K562 (cell line): ENCODE data around the gene ATP2A3. TPM values are rescaled to one million over a fixed set of nuclear protein-coding genes. Genes with fewer than 3 reads are reported as not detected.

Experiments used
- CREB1 ChIP-seq, 2 experiments: sonication (generic) in 1 of 2; formaldehyde crosslinking in 1 of 2; IDR thresholded peaks; 2 replicates each; pipeline versions ENCODE4 v1.6.1 to v1.8.0; 2012 to 2022; ENCODE audit warnings: inconsistent platforms in 1 of 2, mild to moderate bottlenecking in 1 of 2, missing genetic modification reagents in 1 of 2, moderate library complexity in 1 of 2
- KLF1 ChIP-seq: fragments of 450-650 bp; IDR thresholded peaks from 2 replicates; pipeline ENCODE4 v1.6.1; 2016; ENCODE audit warnings: missing genetic modification characterization, missing compliant biosample characterization
- LEF1 ChIP-seq: fragments of 450-650 bp; IDR thresholded peaks from 2 replicates; pipeline ENCODE4 v1.6.1; 2016; ENCODE audit warnings: mild to moderate bottlenecking
- MBD2 ChIP-seq: sonication (generic); IDR thresholded peaks from 2 replicates; pipeline ENCODE4 v1.6.1; 2016; ENCODE audit warnings: low read depth, borderline replicate concordance
- MED1 ChIP-seq: sonication (generic); formaldehyde crosslinking; IDR thresholded peaks from 2 replicates; pipeline ENCODE4 v1.8.1; 2023; ENCODE audit warnings: missing genetic modification reagents, borderline replicate concordance
- MEIS2 ChIP-seq: fragments of 450-650 bp; IDR thresholded peaks from 2 replicates; pipeline ENCODE4 v1.6.1; 2014; ENCODE audit warnings: mild to moderate bottlenecking; ENCODE audit not compliant: partially characterized antibody
- SRSF7 ChIP-seq: fragments of 200-400 bp; formaldehyde crosslinking; optimal IDR thresholded peaks from 2 replicates; pipeline ENCODE3; 2017; ENCODE audit warnings: mild to moderate bottlenecking, low read depth, low read length
- ZNF311 ChIP-seq: fragments of 250-450 bp; sonication (Bioruptor Pico); IDR thresholded peaks from 2 replicates; pipeline ENCODE4 v1.4.0; 2020; ENCODE audit warnings: mild to moderate bottlenecking, moderate library complexity
- polyA plus RNA-seq, 8 experiments: library from polyadenylated mRNA; depleted of rRNA in 4 of 8; stranded (reverse) in 5 of 8; unstranded in 3 of 8; fragments of >200 nt; fragmentation: Nextera tagmentation in 2 of 8; fragmentation: Illumina TruSeq in 1 of 8; extraction: Ambion mirVana in 2 of 8; extraction: Trizol in 1 of 8; gene quantifications; 2 replicates each; pipeline versions ENCODE4 v1.2.1 to v1.2.3, GENCODE V29; 2011 to 2014; ENCODE audit warnings: inconsistent platforms in 1 of 8, missing spikeins in 1 of 8
- total RNA-seq, 7 experiments: library from RNA; depleted of rRNA in 6 of 7; stranded (reverse); fragments of >200 nt in 6 of 7; fragmentation: Illumina TruSeq in 2 of 7; extraction: Trizol in 2 of 7; gene quantifications; 2 replicates each; pipeline versions ENCODE4 v1.2.1 to v1.2.3, GENCODE V29; 2011 to 2021; ENCODE audit warnings: low replicate concordance in 1 of 7
- TF ChIP-seq, protein P1 (sequence below): fragments of 250-450 bp; sonication (Bioruptor Pico); IDR thresholded peaks from 2 replicates; pipeline ENCODE4 v1.5.0; 2022; ENCODE audit warnings: mild to moderate bottlenecking
- TF ChIP-seq, protein P2 (sequence below): fragments of 200-600 bp; sonication (generic); IDR thresholded peaks from one replicate; pipeline ENCODE4 v1.6.1; 2012; ENCODE audit warnings: mild to moderate bottlenecking, low read depth, low read length, inconsistent platforms
- TF ChIP-seq, protein P3 (sequence below): fragments of 250-450 bp; sonication (Bioruptor Pico); IDR thresholded peaks from 2 replicates; pipeline ENCODE4 v1.8.0; 2022; ENCODE audit warnings: moderate library complexity, mild to moderate bottlenecking, inconsistent platforms
- TF ChIP-seq, protein P4 (sequence below): sonication (generic); formaldehyde crosslinking; IDR thresholded peaks from 2 replicates; pipeline ENCODE4 v1.8.0; 2022; ENCODE audit warnings: missing genetic modification reagents, mild to moderate bottlenecking, moderate library complexity, borderline replicate concordance

The ATP2A3 gene
- total and polyA plus RNA-seq, 9 of the 15 experiments (the other 6 are each of a cell fraction or from before 2014, with no cell fraction given): 0.65 to 103 (median 31.3) TPM

DNA sequence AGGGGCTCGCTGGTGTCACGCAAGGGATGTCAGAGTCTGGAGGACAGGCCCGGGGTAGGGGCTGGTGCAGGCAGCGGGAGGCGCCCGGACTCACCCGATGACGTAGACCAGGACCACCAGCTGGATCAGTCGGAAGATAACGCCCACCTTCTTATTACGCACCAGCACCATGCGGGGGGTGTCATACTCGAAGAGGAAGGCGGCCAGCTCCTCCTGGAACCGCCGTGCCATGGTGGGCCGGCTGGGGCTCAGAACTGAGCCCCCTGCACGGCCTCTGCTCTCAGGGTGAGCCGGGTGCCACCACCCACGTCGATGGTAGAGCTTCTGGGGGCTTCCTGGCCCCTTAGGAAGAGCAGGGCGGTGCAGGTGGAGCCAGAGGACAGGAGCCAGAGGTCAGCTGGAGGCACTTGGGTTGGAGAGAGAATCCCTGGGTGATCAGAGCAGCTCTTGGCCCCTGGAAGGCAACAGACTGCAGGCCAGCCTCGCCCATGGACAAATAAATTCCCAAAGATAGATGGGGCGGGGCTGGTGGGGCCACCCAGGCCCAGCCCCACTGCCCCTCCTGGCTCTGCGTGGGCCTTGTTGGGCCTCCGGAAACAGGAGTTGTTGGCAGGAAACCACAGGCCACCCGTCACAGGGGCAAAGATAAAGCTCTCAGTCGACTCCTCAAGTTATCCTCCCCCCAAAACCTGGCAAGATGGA is 48.1 kb downstream of the ATP2A3 start, which contains the start of gene P2RX1 (continued):
- TF ChIP-seq, protein P1, sequence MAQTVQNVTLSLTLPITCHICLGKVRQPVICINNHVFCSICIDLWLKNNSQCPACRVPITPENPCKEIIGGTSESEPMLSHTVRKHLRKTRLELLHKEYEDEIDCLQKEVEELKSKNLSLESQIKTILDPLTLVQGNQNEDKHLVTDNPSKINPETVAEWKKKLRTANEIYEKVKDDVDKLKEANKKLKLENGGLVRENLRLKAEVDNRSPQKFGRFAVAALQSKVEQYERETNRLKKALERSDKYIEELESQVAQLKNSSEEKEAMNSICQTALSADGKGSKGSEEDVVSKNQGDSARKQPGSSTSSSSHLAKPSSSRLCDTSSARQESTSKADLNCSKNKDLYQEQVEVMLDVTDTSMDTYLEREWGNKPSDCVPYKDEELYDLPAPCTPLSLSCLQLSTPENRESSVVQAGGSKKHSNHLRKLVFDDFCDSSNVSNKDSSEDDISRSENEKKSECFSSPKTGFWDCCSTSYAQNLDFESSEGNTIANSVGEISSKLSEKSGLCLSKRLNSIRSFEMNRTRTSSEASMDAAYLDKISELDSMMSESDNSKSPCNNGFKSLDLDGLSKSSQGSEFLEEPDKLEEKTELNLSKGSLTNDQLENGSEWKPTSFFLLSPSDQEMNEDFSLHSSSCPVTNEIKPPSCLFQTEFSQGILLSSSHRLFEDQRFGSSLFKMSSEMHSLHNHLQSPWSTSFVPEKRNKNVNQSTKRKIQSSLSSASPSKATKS (CRISPR knock-in tag): no peak
- TF ChIP-seq, protein P2, sequence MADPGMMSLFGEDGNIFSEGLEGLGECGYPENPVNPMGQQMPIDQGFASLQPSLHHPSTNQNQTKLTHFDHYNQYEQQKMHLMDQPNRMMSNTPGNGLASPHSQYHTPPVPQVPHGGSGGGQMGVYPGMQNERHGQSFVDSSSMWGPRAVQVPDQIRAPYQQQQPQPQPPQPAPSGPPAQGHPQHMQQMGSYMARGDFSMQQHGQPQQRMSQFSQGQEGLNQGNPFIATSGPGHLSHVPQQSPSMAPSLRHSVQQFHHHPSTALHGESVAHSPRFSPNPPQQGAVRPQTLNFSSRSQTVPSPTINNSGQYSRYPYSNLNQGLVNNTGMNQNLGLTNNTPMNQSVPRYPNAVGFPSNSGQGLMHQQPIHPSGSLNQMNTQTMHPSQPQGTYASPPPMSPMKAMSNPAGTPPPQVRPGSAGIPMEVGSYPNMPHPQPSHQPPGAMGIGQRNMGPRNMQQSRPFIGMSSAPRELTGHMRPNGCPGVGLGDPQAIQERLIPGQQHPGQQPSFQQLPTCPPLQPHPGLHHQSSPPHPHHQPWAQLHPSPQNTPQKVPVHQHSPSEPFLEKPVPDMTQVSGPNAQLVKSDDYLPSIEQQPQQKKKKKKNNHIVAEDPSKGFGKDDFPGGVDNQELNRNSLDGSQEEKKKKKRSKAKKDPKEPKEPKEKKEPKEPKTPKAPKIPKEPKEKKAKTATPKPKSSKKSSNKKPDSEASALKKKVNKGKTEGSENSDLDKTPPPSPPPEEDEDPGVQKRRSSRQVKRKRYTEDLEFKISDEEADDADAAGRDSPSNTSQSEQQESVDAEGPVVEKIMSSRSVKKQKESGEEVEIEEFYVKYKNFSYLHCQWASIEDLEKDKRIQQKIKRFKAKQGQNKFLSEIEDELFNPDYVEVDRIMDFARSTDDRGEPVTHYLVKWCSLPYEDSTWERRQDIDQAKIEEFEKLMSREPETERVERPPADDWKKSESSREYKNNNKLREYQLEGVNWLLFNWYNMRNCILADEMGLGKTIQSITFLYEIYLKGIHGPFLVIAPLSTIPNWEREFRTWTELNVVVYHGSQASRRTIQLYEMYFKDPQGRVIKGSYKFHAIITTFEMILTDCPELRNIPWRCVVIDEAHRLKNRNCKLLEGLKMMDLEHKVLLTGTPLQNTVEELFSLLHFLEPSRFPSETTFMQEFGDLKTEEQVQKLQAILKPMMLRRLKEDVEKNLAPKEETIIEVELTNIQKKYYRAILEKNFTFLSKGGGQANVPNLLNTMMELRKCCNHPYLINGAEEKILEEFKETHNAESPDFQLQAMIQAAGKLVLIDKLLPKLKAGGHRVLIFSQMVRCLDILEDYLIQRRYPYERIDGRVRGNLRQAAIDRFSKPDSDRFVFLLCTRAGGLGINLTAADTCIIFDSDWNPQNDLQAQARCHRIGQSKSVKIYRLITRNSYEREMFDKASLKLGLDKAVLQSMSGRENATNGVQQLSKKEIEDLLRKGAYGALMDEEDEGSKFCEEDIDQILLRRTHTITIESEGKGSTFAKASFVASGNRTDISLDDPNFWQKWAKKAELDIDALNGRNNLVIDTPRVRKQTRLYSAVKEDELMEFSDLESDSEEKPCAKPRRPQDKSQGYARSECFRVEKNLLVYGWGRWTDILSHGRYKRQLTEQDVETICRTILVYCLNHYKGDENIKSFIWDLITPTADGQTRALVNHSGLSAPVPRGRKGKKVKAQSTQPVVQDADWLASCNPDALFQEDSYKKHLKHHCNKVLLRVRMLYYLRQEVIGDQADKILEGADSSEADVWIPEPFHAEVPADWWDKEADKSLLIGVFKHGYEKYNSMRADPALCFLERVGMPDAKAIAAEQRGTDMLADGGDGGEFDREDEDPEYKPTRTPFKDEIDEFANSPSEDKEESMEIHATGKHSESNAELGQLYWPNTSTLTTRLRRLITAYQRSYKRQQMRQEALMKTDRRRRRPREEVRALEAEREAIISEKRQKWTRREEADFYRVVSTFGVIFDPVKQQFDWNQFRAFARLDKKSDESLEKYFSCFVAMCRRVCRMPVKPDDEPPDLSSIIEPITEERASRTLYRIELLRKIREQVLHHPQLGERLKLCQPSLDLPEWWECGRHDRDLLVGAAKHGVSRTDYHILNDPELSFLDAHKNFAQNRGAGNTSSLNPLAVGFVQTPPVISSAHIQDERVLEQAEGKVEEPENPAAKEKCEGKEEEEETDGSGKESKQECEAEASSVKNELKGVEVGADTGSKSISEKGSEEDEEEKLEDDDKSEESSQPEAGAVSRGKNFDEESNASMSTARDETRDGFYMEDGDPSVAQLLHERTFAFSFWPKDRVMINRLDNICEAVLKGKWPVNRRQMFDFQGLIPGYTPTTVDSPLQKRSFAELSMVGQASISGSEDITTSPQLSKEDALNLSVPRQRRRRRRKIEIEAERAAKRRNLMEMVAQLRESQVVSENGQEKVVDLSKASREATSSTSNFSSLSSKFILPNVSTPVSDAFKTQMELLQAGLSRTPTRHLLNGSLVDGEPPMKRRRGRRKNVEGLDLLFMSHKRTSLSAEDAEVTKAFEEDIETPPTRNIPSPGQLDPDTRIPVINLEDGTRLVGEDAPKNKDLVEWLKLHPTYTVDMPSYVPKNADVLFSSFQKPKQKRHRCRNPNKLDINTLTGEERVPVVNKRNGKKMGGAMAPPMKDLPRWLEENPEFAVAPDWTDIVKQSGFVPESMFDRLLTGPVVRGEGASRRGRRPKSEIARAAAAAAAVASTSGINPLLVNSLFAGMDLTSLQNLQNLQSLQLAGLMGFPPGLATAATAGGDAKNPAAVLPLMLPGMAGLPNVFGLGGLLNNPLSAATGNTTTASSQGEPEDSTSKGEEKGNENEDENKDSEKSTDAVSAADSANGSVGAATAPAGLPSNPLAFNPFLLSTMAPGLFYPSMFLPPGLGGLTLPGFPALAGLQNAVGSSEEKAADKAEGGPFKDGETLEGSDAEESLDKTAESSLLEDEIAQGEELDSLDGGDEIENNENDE: no peak
- TF ChIP-seq KLF1 (tag) (no peak), MED1 (CRISPR knock-in tag) (no peak), LEF1 (0 out of 2 replicates have a peak, but pooled peaks have one; percentile 35), MBD2 (0 out of 2 replicates have a peak, but pooled peaks have one; percentile 27), ZNF311 (CRISPR knock-in tag) (no peak), CREB1 (IDR thresholded peaks at IDR 0.05) (no peak), CREB1 (CRISPR knock-in tag; IDR thresholded peaks at IDR 0.05) (peak; percentile 41; the same call in 1 of the 2 replicates), MEIS2 (peak; percentile 31), SRSF7 (no peak)
- TF ChIP-seq, protein P3, sequence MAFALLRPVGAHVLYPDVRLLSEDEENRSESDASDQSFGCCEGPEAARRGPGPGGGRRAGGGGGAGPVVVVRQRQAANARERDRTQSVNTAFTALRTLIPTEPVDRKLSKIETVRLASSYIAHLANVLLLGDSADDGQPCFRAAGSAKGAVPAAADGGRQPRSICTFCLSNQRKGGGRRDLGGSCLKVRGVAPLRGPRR (CRISPR knock-in tag): no peak
- TF ChIP-seq, protein P4, sequence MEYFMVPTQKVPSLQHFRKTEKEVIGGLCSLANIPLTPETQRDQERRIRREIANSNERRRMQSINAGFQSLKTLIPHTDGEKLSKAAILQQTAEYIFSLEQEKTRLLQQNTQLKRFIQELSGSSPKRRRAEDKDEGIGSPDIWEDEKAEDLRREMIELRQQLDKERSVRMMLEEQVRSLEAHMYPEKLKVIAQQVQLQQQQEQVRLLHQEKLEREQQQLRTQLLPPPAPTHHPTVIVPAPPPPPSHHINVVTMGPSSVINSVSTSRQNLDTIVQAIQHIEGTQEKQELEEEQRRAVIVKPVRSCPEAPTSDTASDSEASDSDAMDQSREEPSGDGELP (CRISPR knock-in tag): peak; percentile 74
